ENCODE data around the gene EIF3F. TPM values are rescaled to one million over a fixed set of nuclear protein-coding genes. Genes with fewer than 3 reads are reported as not detected.
A peak's percentile ranks its signal among the peaks of the same experiment; 100 is the strongest.

The EIF3F gene
- total RNA-seq, 1 experiment from 2014 or later = 437 TPM

GRCh38 chr11:7994581-7995278 lies 7.6 kb downstream of the EIF3F start:
- no peak for DNase-seq (ENCODE audit: low spot score)

- DNase-seq (ENCODE audit: low spot score) = no peak
Measured at GRCh38 chr11:7999795-8000194, 12.7 kb downstream of the EIF3F start.

DNA sequence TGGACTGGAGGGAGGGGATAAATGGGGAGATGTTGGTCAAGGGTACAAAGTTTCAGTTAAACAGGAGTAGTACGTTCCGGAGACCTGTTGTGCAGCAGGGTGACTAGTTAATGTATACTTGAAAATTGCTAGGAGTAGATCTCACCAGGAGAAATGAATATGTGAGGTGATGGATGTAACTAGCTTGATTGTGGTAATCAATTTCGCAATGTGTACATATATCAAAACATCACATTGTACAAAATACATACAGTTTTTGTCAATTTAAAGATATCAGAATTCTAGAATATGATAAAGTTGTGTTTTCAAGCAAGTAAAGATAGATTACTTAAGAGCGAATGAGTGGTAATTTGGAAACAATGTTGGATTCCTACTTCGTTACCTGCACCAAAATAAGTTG lies 13.3 kb downstream of the EIF3F start:
- DNase-seq (ENCODE audit: low spot score) = no peak

- DNase-seq (ENCODE audit: low spot score) = no peak
Measured at GRCh38 chr11:8002676-8003075, 15.5 kb downstream of the EIF3F start.

GRCh38 chr11:8003187-8003586 lies 16.1 kb downstream of the EIF3F start:
- DNase-seq (ENCODE audit: low spot score) = no peak

- DNase-seq (ENCODE audit: low spot score) = no peak
Measured at GRCh38 chr11:8004008-8004407, 16.9 kb downstream of the EIF3F start.

DNA sequence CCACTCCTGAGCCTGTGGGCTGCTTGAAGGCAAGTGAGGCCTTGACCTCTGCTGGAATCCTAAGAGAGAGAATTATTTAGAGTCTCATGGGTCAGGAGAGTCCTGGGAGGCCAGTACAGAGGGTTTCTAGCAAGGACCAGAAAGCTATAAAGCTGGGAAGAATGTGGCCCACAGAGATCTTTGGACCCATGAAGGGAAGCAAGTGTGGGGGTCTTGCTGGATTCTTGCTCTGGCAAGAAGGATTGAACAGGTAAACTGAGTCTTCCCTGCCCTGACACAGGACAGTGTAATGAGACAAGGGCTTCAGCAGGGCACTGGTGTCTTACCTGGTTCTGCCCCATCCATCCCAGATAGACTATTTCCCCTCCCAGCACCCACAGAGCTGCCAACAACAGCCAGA lies 18.4 kb downstream of the EIF3F start:
- DNase-seq (ENCODE audit: low spot score) = no peak

DNA sequence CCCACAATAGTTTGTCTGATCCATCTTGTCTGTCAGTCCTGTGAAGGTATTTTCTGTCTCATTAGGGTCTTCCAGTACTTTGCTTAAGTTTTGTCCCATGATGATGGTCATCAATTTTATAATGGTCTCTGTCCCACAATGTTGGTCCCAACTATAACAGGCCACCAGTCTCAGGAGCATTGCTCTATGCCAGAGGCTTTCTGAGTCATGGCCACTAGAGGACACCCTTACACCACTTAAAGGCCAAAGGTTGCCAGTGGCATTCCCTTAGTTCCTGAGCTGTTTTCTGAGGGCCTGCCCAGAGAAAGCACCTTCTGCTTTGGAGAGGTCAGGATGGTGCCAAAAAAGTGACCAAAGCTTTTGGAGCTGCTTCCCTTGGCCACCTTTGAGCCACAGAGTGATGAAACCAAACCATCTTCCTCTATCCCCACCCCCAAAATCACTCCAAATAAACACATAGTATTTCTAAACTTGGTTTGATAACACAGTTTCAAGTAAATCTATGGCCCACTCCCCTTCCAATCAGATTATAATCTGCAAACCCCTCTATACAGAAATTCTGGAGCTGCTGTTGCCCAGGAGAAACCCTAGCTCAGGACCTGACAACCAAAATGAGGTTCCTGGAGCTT lies 19.3 kb downstream of the EIF3F start:
- DNase-seq (ENCODE audit: low spot score) = peak; percentile 72

DNA sequence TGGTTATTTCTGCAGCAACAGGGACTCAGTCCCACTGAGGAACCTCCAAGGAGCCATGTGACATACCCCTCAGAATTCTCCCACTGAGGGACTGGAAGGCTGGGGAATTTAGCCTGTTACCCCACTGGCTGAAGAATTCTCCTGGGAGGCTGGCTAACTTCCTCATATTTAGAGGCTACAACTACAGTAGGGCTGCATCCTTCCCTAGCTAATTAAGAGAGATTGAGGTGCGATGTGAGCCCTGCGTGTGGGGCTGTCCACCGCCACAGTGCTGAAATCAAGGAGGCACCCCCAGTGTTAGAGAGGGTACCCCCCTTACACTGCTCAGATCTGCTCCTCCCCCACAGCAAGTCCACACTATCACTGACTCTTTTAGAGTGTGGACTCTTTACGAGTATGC lies 21.1 kb downstream of the EIF3F start:
- DNase-seq (ENCODE audit: low spot score) = no peak

DNA sequence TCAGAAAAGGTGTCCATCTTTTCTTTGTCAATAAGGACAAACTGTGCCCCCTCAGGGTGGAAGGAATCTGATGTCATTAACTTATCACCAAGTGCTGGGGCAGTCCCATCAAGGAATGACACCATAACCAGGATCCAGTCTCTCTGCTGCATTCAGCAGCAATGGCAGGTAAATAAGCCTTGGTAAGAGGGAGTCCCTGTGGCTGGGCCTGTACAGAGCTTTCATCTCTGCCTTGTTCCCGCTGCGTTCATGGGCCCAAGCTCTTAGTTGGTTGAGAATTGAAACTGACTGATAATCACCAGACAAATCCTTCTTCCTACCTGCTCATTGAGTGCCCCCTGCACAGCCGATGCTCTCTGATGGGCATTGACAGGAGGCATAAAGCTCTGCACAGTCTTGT lies 22.7 kb downstream of the EIF3F start:
- DNase-seq (ENCODE audit: low spot score) = no peak

DNA sequence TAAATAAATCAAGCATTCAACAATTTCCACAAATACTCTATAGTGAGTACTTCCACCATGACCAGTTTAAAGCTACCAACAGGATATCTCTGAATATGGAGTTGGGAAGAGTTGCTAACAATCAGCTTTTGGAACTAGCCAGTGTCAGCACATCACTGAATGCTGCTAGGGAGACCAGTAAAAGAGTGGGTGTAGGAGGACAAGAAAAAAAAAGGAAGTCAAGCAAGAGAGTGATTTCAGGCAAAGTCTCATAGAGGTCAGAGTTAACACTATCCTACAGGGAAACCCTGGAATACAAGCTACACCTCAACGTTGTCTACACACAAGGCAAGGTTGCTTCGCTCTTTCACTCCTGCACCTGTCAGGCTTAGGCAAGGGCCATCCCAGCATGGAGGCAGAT lies 24.2 kb downstream of the EIF3F start:
- DNase-seq (ENCODE audit: low spot score) = no peak

GRCh38 chr11:8011981-8012444 lies 24.9 kb downstream of the EIF3F start:
- DNase-seq (ENCODE audit: low spot score) = peak; percentile 34

GRCh38 chr11:8013833-8014232 lies 26.7 kb downstream of the EIF3F start:
- DNase-seq (ENCODE audit: low spot score) = no peak

GRCh38 chr11:8015753-8016239 lies 28.7 kb downstream of the EIF3F start:
- DNase-seq (ENCODE audit: low spot score) = no peak

- no peak for DNase-seq (ENCODE audit: low spot score)
Measured at GRCh38 chr11:8016440-8016839, 29.3 kb downstream of the EIF3F start.

DNA sequence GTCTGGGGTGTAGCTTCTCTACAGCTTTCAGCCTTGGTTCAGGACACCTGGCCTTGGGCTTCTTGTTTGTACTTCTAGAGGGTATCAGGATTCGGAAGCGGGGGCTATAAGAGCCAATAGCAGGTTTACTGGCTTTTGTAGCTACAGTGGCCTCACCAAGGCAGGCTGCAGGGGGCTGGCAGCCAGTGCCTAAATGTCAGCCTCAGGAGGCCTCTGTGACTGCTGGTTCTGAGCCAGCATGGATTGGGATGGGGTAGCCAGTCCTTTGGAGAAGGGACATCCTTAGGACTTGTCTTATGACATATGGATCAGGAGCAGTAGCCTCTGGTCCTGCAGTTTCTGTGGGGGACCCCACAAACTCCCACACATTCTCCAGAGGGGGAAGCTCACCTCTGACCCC lies 29.9 kb downstream of the EIF3F start:
- DNase-seq (ENCODE audit: low spot score) = no peak

- DNase-seq (ENCODE audit: low spot score) = no peak
Measured at GRCh38 chr11:8017894-8018483, 30.9 kb downstream of the EIF3F start.

- DNase-seq (ENCODE audit: low spot score) = peak; percentile 61
Measured at GRCh38 chr11:8018484-8019313, 31.6 kb downstream of the EIF3F start.

GRCh38 chr11:8019314-8020243 lies 32.4 kb downstream of the EIF3F start:
- no peak for DNase-seq (ENCODE audit: low spot score)

DNA sequence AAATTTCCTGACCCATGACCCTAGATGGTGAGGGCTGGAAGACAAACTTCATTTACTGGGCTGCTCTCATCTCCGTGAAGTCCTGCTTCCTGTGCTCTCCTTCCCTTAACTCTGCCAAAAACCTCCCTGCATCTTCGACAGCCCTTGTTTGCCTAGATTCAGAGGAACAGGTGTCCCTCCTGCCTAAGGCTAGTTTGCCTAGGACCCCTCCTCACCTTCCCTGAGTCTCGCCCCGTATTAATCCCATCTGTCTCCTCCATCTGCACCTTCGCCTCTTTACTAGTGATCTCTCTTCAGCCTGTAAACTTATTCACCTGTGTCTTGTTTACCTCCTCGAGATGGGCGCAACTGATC lies 33.1 kb downstream of the EIF3F start:
- no peak for DNase-seq (ENCODE audit: low spot score)

- DNase-seq (ENCODE audit: low spot score) = no peak
Measured at GRCh38 chr11:8021920-8022319, 34.8 kb downstream of the EIF3F start.
